ENCODE results near the gene TH. TPM values are rescaled to one million over a fixed set of nuclear protein-coding genes. Genes with fewer than 3 reads are reported as not detected.

The TH gene
- total and polyA plus RNA-seq, 7 donors = 0.17 TPM; not detected in 6

DNA sequence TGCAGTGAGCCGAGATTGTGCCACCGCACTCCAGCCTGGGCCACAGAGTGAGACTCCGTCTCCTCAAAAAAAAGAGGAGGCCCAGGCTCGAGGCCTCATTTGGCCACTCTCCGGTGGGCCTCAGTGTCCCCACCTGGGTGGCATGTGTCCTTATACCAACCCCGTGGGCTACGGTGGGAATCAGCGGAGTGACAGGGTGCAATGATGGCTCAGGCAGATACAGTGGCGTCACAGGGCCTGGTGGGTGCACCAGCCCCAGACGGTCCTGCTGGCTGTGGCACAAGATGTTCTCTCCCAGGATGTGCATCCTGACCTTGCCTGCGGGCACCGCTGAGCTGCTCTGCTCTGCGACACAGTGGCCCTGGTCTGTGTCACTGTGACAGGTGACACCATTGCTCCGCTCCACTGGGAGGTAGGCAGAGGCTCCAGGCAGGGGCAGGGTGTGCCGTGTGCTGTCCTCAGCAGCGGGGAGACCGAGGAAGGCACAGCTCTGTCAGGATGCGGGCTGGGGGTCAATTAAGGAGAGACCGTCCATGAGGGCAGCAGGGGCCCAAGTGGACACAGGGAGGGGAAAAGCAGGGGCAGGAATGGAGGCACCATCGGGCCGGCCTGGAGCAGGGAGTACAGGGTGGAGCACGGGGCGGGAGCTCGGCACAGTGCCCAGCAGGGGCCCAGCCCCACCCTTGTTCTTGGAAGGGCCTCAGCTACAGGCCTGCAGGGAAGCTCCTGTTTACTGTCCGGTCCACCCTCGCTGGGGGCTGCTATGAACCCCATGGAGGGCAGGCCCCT lies 21.7 kb upstream of the TH start:
- Histone ChIP-seq H3K36me3 (no peaks in the 10 kb centered on the region), H3K27ac (no peak overlapping the region), H3K4me1 (no peaks in the 10 kb centered on the region), H3K4me3 (no peak overlapping the region), H3K9me3 (no peaks in the 10 kb centered on the region), H3K27me3 (peaks cover 0 to 40% (median 4%) of the 10 kb centered on the region in 3 donors)
- no peak for TF ChIP-seq POLR2A (IDR thresholded peaks at IDR 0.05)
- TF ChIP-seq, protein P1, sequence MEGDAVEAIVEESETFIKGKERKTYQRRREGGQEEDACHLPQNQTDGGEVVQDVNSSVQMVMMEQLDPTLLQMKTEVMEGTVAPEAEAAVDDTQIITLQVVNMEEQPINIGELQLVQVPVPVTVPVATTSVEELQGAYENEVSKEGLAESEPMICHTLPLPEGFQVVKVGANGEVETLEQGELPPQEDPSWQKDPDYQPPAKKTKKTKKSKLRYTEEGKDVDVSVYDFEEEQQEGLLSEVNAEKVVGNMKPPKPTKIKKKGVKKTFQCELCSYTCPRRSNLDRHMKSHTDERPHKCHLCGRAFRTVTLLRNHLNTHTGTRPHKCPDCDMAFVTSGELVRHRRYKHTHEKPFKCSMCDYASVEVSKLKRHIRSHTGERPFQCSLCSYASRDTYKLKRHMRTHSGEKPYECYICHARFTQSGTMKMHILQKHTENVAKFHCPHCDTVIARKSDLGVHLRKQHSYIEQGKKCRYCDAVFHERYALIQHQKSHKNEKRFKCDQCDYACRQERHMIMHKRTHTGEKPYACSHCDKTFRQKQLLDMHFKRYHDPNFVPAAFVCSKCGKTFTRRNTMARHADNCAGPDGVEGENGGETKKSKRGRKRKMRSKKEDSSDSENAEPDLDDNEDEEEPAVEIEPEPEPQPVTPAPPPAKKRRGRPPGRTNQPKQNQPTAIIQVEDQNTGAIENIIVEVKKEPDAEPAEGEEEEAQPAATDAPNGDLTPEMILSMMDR (IDR thresholded peaks at IDR 0.05) = no peak
- no peak for DNase-seq
- WGBS, 2 donors = 38 to 79% methylated on average over 26 of the region's 26 CpGs
- intact Hi-C loops (cut with DNase I) = no loop called here

DNA sequence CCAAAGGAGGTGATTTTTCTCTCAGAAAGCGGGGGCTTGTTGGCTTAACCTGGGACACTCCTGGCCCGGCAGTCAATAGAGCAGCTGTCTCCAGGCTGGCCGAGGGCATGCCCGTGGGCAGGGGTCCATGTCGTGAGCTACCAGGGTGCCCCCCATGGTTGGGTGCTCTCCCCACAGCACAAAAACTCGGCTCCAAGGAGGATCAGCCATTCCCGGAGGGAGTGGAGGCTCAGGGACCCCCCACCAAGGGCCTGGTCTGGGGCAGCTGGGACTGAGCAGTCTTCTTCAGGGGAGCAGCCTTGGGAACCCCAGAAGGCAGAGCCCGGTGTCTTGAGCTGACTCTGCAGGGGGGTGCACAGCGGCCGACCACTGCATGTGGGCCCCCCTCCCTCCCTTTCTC lies 20.8 kb upstream of the TH start:
- H3K27ac ChIP-seq = no peak overlapping the region
- TF ChIP-seq, protein P1 (IDR thresholded peaks at IDR 0.05) = no peak
- TF ChIP-seq EP300 (IDR thresholded peaks at IDR 0.05) = no peak
- no peak for TF ChIP-seq POLR2A (IDR thresholded peaks at IDR 0.05)
- no peak for TF ChIP-seq POLR2AphosphoS5 (IDR thresholded peaks at IDR 0.05)

DNA sequence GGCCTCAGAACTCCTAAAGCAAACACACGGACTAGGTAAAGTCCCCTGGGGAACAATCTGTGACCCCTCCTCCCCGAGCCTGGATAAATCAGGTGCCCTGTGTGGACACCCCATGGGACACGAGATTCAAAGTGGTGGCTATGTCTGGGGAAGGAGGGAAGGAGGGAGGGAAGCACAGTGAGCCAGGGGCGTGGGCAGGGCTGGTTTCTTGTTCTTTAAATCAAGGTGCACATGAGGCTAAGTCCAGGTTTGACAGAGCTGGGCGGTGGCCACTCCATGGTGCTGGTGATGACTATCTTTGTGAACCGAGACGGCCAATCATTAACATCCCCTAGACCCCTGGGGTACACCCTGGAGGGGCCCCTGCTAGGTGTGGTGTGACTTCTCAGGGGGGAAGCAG lies 20.3 kb upstream of the TH start:
- no peak for TF ChIP-seq POLR2AphosphoS5 (IDR thresholded peaks at IDR 0.05)
- DNase-seq = no peak
- Histone ChIP-seq H3K4me1 (no peaks in the 10 kb centered on the region), H3K36me3 (no peaks in the 10 kb centered on the region), H3K4me3 (no peak overlapping the region), H3K27me3 (peaks cover 0 to 52% (median 8%) of the 10 kb centered on the region in 3 donors), H3K27ac (no peak overlapping the region), H3K9me3 (no peaks in the 10 kb centered on the region)
- intact Hi-C loops (cut with DNase I) = no loop called here
- 46 to 78% methylated on average over 7 of the region's 7 CpGs for WGBS, 2 donors

More for the DNA sequence above, 20.8 kb upstream of the TH start:
- no peak for DNase-seq
- H3K4me3 ChIP-seq = no peak overlapping the region
- intact Hi-C loops (cut with DNase I) = no loop called here
- no peaks in the 10 kb centered on the region for H3K36me3 ChIP-seq
- no peaks in the 10 kb centered on the region for H3K4me1 ChIP-seq
- WGBS, 2 donors = 78 to 92% methylated on average over 10 of the region's 10 CpGs
- no peaks in the 10 kb centered on the region for H3K9me3 ChIP-seq
- peaks cover 0 to 46% (median 6%) of the 10 kb centered on the region in 3 donors for H3K27me3 ChIP-seq

DNA sequence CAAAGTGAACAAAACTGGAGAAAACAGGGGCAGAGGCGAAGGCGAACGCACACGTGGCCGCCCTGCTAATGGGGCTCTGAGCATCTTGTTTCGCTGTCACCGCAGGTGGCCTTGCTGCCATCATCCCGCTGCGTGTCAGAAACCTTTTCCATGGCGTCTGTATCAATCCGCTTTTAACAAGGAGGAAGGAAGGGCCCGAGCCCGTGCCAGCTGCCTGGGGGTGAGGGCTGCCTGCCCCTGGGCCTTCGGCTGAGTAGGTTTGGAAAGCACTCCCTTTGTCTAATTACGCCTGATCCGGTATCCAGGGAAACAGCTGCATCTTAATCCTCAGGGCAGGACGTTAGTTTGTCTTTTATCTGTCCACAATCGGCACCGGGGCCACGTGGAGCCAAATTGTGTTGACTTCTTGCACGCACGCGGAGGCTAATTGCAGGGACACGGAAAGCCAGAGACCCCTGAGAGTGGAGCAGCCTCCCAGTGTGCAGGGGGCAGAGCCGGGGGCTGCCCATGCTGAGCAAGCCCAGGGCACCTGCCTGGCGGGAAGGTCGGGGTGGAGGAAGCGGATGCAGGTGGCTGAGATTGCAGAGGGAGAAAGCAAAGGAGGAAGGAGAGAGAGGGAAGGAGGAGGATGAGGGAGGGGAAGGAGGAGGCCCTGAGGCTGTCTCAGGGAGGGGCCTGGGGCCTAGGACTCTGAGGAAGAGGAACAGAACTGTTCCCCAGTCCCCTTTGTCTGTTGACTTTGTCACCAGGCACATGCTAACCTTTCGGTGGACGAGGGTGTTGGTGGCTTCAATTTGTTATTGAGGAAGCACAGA lies 19.2 kb upstream of the TH start:
- TF ChIP-seq, protein P1 (IDR thresholded peaks at IDR 0.05) = no peak
- TF ChIP-seq EP300 (IDR thresholded peaks at IDR 0.05) = no peak
- no peak for TF ChIP-seq POLR2A (IDR thresholded peaks at IDR 0.05)
- TF ChIP-seq POLR2AphosphoS5 (IDR thresholded peaks at IDR 0.05) = no peak
- Histone ChIP-seq H3K27ac (no peak overlapping the region), H3K9me3 (no peaks in the 10 kb centered on the region), H3K36me3 (no peaks in the 10 kb centered on the region), H3K4me3 (no peak overlapping the region), H3K4me1 (no peaks in the 10 kb centered on the region), H3K27me3 (peaks cover 4 to 61% (median 16%) of the 10 kb centered on the region in 3 donors)
- WGBS, 2 donors = 29 to 39% methylated on average over 30 of the region's 30 CpGs
- no peak for DNase-seq
- intact Hi-C loops (cut with DNase I) = no loop called here

DNA sequence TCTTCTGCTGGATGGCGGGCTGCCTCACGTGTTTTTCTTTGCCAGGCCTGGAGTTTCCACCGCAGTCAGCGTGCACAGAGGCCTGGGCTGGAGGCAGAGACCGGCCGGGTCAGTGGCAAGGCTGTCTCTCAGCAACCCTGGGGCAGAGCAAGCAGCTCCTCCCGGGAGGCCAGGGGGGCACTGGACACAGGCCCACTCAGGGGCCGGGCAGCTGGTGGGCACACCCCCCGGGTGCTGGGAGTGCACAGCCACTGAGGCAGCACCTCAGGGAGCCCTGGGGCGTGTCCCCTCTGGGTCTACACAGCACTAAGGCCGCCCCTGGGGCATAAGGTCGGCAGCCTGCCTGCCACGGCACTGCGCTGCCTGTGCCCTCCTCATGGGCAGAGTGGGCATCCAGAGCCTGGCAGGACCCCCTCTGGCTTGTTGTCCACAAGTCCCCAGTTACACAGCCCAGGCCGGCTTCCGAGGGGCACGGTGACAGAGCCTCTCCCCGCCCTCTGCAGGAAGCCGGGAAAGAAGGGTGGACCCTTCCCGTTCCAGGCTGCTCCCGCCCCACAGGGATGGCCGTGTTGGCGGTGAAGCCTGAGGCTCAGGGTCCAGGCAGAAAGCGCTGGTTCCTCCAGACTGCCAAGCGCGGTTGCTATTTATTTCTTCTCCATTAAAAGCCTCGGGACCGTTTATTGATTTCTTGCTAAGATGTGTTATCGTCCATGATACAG lies 18.5 kb upstream of the TH start:
- Histone ChIP-seq H3K4me1 (no peaks in the 10 kb centered on the region), H3K4me3 (no peak overlapping the region), H3K36me3 (no peaks in the 10 kb centered on the region), H3K9me3 (no peaks in the 10 kb centered on the region), H3K27me3 (peaks cover 4 to 60% (median 16%) of the 10 kb centered on the region in 3 donors), H3K27ac (no peak overlapping the region)
- TF ChIP-seq, protein P1 (IDR thresholded peaks at IDR 0.05) = no peak
- TF ChIP-seq POLR2AphosphoS5 (IDR thresholded peaks at IDR 0.05) = no peak
- no peak for TF ChIP-seq POLR2A (IDR thresholded peaks at IDR 0.05)
- no peak for TF ChIP-seq EP300 (IDR thresholded peaks at IDR 0.05)
- 61 to 79% methylated on average over 29 of the region's 29 CpGs for WGBS, 2 donors
- DNase-seq = no peak
- intact Hi-C loops (cut with DNase I) = no loop called here
